KOPT-K1 (cell line): ENCODE results near the gene STARD13.

Experiments used
- H3K27ac ChIP-seq: fragments of 200-600 bp; sonication (generic); 2 replicates; pipeline ENCODE4 v1.5.1; 2016; ENCODE audit warnings: antibody characterized with exemption, mild to moderate bottlenecking, low read depth, low read length; ENCODE audit not compliant: poor library complexity, severe bottlenecking
- H3K36me3 ChIP-seq: fragments of 200-600 bp; sonication (generic); 2 replicates; pipeline ENCODE4 v1.5.1; 2017; ENCODE audit warnings: antibody characterized with exemption, mild to moderate bottlenecking, low read length, moderate library complexity; ENCODE audit not compliant: insufficient read depth
- H3K9me3 ChIP-seq: fragments of 200-600 bp; sonication (generic); 2 replicates; pipeline ENCODE4 v1.5.1; 2017; ENCODE audit warnings: antibody characterized with exemption, low read length, mild to moderate bottlenecking; ENCODE audit not compliant: insufficient read depth, poor library complexity, severe bottlenecking

Gene STARD13

DNA sequence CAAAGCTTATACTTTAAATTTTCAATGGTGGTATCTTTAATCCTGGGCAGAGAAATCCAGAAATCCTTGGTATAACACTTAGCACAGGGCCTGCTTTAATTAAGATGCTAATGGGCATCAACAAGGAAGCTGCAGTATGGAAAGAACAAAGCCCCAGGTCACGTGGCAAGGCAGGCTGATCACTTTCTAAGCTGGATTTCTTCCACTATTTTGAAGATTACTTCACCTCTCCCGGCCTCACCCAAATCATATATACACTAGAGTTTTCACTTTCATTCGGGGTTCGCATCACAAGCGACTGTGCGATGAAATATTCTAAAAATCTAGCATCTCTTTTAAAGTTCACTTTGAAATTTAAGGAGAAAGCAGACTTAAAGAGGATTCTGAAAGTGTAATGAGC, 71.8 kb downstream of the STARD13 start:
- H3K27ac ChIP-seq, result no peak overlapping the region
- no peaks in the 10 kb centered on the region for H3K36me3 ChIP-seq

DNA sequence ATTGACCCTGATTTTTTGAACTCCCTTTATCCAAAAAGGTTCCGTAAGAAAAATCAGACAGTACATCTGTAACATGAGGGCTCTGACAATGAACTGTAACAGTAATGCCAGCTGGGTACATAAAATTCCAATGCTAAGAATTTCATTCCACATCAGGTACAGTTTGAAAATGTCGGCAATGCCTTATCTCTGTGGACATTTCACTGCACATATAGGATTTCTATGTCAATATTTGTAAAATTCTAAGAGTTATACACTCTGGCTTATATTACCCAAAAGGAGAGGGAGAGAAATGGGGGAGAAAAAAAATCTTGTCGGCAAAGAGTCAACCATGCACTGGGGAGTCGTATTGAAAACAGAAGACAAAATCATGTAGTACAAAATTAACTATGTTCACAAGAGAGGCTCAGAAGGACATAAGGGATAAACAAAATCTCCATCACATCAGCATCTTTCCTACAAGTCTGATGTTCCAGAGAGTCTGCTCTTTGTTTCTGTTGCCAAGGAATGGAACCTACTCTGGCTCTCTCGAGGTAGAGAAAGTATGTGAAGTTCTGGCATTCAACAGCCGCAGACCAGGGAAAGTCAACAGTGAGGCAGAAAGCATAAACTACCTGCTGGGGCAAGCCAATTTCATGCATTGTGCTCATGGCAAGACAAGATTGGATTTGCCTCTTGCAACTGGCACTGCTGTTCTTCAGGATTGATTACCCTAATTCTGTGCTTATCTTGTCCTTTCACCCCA, 72.4 kb downstream of the STARD13 start:
- Histone ChIP-seq H3K36me3 (no peaks in the 10 kb centered on the region), H3K27ac (no peak overlapping the region), H3K9me3 (no peaks in the 10 kb centered on the region)

More for the DNA sequence above, 71.8 kb downstream of the STARD13 start:
- H3K9me3 ChIP-seq, result no peaks in the 10 kb centered on the region

DNA sequence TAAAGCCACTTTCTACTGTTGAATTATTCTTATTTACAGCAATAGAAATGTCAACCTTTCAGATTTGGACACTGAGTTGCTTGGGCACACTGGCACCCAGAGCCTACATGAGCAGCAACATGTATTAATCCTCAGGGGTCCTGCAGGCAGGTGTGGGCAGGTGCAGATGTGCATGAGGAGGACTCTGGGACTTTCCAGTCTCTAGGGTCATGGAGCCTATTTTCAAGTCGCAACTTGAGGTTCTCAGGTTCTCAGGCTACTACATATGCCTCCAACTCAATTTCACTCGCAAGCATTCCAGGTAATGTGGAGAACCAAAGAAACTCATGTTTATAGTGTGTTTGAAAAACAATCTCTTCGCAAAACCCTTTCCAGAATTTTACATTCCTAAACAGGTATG, 73.2 kb downstream of the STARD13 start:
- Histone ChIP-seq H3K9me3 (no peaks in the 10 kb centered on the region), H3K27ac (no peak overlapping the region), H3K36me3 (no peaks in the 10 kb centered on the region)

DNA sequence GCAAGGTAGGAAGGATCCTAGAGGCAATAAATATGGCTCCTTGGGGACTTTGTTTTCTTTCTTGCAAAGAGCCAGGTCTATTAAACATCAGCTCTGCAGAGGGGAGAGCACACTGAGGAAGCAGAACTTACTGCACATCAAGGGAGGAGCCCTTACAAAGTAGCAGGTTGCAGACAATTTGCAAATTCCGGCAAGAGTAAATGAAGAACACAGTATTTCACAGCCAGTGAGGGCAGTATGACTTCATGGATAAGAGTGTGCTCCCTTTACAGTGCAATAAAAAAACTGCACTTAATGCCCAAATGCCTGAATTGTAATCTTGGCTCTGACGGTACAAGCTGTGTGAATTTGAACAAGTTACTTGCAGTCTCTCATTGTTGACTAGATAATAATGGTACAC, 75.5 kb downstream of the STARD13 start:
- no peaks in the 10 kb centered on the region for H3K9me3 ChIP-seq
- no peaks in the 10 kb centered on the region for H3K36me3 ChIP-seq
- H3K27ac ChIP-seq, result no peak overlapping the region

DNA sequence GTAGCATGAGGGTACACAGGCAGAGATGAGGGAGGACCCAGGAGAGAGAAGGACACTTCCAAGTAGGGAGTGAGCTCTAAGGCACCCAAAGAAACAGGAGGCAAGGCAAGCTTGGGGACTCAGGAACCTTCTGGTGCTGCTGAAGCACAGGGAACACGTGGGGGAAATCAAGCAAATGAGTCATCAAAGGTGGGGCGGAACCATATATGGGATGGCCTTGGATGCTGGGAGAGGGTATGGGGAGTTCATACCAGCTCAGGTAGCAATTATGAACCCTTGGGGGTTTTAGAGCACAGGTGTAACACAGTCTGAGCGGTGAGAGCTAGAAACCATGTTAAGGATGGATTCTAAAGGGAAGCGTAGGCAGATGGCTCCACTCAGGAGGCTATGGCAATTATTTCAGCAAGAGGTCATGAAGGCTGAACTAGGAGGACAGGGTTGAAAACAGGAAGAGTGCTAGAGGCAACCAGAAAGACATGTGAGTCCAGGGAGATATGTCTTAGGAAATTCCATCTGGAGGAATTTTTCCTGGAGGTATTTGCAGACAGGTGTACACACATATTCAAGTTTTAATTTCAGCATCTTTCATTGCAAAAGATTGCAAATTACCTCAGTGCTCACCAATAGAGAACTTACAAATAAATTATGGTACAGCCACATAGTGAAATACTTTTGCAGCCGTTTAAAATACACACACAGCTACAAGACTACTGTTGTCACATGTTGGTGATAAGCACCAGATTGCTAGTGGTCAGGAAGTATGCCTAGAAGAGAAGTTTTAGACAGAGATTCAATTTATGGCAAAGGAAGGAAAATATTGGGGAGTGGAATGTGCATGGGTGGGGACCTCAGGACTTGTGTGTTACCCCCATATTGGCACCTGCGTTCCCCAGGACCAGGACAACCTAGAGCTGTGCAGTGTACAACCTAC, 77.0 kb downstream of the STARD13 start:
- H3K9me3 ChIP-seq, result no peaks in the 10 kb centered on the region
- H3K36me3 ChIP-seq, result no peaks in the 10 kb centered on the region
- no peak overlapping the region for H3K27ac ChIP-seq

DNA sequence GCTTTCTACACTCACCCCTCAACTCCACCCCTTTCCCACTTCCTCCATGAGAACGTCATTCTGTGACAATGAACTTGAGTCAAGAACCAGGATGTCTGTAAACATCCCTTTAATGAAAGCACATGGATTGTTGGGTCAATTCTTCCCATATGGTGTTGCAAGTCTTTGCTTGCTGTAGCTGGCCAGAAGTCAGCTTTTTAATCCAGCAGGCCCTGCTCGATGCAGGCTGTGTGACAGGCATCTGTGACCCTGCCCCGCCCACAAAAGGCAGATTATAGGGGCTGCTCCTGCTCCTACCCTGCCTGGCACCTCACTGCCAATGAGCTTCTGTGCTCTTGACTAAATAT, 78.0 kb downstream of the STARD13 start:
- Histone ChIP-seq H3K36me3 (no peaks in the 10 kb centered on the region), H3K27ac (no peak overlapping the region), H3K9me3 (no peaks in the 10 kb centered on the region)

DNA sequence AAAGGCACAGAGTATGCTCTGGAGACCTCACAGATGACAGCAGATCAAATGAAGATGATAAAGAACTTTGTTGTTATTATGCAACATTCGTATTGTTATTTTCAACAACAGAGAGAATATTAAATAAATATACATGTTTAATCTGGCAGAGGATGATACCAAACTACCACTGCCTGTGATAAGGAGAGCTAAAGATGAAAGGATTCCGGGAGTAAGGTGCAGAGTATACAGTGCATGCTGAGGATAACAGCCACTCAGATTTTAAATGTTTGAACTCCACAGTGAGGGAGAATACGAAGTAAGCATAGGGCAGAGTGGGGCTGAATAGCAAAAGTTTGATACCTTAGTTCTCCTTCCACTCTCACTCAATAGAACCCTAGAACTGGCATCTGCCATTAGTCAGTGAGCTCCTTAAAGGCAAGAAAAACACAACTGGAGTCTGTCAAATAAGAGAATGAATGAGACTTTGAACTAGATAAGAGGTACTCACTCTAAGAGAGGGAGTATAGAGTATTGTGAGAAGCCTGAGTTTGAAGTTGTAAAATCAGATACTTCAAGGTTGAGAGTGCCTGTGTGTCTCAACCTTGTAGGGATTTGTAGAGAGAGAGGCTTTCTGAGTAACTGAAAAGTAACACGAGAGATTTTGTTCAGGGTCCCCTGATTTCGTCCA, 78.5 kb downstream of the STARD13 start:
- no peaks in the 10 kb centered on the region for H3K9me3 ChIP-seq
- H3K36me3 ChIP-seq, result no peaks in the 10 kb centered on the region
- H3K27ac ChIP-seq, result no peak overlapping the region

DNA sequence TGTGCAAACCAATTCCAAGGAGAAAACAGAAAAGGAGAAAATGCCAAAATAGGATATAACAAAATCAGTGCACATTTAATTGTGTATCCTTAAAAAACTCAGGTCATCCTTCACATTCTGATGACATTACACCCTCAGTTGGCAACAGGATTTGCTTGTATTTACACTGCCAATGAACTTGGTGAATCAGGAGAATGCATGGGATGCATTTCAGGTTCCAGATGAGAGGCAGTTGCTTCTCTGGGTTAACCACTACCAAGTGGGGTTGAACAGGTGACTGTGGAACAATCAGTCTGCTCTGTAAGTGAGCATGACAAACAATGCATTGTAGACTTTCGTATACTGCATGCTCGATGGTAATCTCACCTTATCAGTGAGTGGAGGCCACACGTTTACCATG, 79.1 kb downstream of the STARD13 start:
- H3K27ac ChIP-seq, result no peak overlapping the region
- H3K9me3 ChIP-seq, result no peaks in the 10 kb centered on the region
- no peaks in the 10 kb centered on the region for H3K36me3 ChIP-seq

DNA sequence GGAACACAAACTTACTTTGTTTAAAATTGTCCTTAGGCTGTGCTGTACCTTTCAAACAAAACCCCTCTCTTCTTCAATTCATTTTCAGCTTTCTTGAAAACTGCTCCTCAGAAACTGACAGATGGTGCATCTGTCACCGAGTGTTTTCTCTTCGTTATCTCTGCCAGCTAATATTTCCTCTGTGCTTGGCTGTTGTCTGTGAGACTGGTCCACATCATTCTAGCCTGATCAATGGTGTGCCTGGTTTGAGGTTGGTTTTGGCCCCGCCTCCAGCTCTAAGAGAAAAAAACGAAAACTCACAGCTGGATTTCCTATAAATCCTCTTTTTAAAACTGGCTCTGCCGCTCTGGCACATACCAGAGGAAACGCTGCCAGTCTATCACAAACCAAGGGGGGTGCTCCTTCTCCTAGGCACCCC, 79.7 kb downstream of the STARD13 start:
- H3K36me3 ChIP-seq, result no peaks in the 10 kb centered on the region
- H3K9me3 ChIP-seq, result no peaks in the 10 kb centered on the region
- H3K27ac ChIP-seq, result no peak overlapping the region

DNA sequence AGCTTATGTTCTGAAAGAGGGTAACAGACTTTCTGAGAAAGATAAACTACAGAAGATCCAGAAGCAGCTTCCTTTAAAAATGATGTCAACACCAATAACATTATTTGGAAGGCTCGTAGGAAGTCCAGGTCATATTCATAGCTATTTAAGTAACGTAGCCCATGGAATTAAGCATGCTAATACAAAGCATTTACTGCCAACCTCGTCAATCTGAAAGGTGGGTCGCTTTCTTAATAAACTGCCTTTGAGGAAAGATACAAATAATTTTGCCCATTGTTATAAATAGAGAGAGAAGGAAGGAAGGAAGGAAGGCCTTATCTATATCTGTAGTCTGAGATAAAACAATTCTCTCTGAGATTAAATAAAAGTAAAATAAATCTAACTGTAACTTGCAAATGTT, 80.3 kb downstream of the STARD13 start:
- H3K36me3 ChIP-seq, result no peaks in the 10 kb centered on the region
- no peak overlapping the region for H3K27ac ChIP-seq
- H3K9me3 ChIP-seq, result no peaks in the 10 kb centered on the region

DNA sequence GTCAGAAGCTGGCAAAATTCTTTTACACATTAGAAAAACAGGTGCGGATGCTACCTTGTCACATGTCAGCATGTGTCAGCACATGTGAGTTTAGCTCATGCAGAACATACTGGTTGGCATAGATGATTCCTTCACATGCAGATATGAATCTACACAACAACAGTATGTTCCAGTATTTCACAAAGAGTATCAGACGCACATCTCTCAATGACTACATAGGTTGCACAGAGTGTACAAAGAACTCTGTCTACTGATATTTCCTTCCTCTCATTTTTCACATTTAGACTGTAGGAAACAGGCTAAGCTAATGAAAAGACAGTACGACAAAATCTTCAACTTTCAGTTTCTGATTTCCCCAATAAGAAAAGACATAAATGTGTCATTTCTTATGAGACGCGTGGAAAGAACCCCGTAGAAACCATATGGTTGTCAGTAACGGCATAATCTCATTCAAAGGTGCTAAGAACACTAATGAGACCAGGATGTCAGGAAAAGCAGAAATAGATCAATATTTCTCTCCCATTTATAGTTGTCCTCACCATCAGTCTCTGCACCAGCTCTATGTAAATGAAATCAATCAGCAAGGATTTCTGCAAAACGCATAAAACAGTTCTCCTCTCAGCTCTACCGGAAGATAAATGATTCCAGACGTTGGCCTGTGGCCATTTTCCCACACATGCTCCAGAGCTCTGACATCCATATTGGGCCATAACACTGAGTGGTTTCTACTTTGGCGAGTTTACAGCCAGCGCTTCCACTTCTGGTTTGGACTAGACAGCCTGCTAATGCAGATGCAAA, 81.2 kb downstream of the STARD13 start:
- Histone ChIP-seq H3K27ac (no peak overlapping the region), H3K9me3 (no peaks in the 10 kb centered on the region), H3K36me3 (no peaks in the 10 kb centered on the region)

DNA sequence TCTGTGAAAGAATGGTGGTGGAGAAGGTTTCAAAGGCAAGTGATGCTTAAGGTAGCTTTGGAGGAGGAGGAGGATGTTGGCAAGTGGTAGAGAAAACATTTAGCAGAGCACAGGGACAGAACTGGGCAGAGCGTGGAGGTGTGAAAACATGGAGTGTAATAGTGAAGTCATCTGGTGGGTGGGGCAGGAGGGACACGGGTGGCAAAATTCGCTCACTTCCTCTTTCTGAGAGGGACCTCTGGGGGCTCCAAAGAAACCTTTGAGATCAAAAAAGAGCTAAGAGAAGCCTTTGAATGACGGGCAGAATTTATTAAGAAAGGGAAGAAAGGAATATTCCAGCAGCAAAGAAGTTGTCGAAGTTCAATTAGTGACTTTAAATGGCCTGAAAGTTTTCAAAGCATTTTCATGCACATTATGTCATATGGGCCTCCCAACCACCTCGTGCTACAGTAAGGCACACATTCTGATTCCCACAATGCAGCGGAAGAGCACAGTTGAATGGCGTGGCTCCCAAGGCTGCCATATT, 82.8 kb downstream of the STARD13 start:
- H3K9me3 ChIP-seq, result no peaks in the 10 kb centered on the region
- H3K27ac ChIP-seq, result no peak overlapping the region
- no peaks in the 10 kb centered on the region for H3K36me3 ChIP-seq

DNA sequence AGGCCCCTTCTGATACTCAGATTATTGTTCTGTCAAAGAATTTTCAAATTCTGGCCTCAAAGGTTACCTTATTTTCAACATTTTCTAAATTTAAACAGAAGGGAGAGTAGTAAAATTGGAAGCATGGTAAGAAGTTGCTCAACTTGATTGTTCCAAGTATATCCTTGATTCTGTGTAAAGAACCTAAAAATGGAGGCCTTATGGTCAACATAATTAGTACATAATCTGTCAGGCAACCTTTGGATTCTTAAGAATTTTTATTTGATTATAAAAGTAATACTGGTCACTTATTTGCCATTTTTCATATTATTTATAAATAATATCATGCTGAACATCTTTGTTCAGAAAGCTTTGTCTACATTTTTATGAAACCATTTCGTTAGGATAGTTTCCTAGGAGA, 83.9 kb downstream of the STARD13 start:
- H3K36me3 ChIP-seq, result no peaks in the 10 kb centered on the region
- no peaks in the 10 kb centered on the region for H3K9me3 ChIP-seq

DNA sequence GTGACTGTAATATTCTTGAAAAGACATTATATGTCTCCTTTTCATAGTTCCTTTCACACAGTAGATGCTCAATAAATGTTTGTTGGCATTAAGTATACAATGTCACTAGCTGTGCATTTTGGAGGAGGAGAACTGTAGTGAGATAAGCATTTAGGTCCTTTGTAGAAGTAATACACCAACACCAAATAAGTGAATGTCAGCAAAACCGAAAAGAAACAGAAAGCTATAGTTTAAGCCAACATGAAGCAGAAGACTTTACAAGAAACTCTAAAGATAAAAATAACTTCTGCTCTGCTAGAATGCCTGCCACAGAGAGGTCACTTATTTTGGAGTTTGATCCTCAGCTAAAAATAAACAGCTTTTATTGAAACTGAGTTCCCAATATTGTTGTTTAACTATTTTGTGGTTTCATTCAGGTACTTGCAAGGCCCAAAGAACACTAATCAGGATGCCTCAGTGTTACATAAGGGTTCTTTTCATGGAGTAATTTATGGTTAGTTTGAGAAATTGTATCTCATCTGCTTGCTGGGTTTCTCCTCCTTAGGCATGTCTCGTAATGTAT, 86.2 kb downstream of the STARD13 start:
- Histone ChIP-seq H3K9me3 (no peaks in the 10 kb centered on the region), H3K36me3 (no peaks in the 10 kb centered on the region), H3K27ac (no peak overlapping the region)

More for the DNA sequence above, 83.9 kb downstream of the STARD13 start:
- H3K27ac ChIP-seq, result no peak overlapping the region
